Pancreas (tissue), 10 donors: ENCODE measurements around the gene PRR15L. TPM values are rescaled to one million over a fixed set of nuclear protein-coding genes. Genes with fewer than 3 reads are reported as not detected.

Experiments
- ATAC-seq, 4 donors: fragments of 200-7000 bp; cut with Tn5 transposase; one replicate each; pipeline versions ENCODE4 v1.8.0 to v1.9.1; 2020; ENCODE audit warnings: mild to moderate bottlenecking in 4 of 4, moderate library complexity in 4 of 4
- DNase-seq, 6 donors: peaks; one replicate each; pipeline ENCODE4 v3.0.0-alpha.2; 2020
- FAIRE-seq: peaks from 2 replicates; lab custom pipeline; 2012; peaks lifted over from hg19 to GRCh38; lab: Jason Lieb, UNC
- H3K27ac ChIP-seq, 4 donors: fragments of 200-600 bp; sonication (generic); 1 replicate in 3 of 4; 2 replicates in 1 of 4; pipeline versions ENCODE4 v1.5.0 to v1.8.0; 2020
- H3K27me3 ChIP-seq, 4 donors: fragments of 200-600 bp; one replicate each; pipeline ENCODE4 v1.8.0; 2021
- H3K36me3 ChIP-seq, 3 donors: fragments of 200-600 bp; sonication (generic) in 1 of 3; one replicate each; pipeline versions ENCODE4 v1.5.0 to v1.8.0; 2020 to 2021
- H3K4me1 ChIP-seq, 3 donors: fragments of 200-600 bp; one replicate each; pipeline ENCODE4 v1.8.0; 2021
- H3K4me3 ChIP-seq, 4 donors: fragments of 200-600 bp; sonication (generic) in 2 of 4; one replicate each; pipeline versions ENCODE4 v1.5.0 to v1.8.0; 2020 to 2021
- H3K9me3 ChIP-seq, 4 donors: fragments of 200-600 bp; one replicate each; pipeline ENCODE4 v1.8.0; 2021
- WGBS, 2 donors: extraction: QIAGEN DNeasy Blood & Tissue Kit; methylation state at CpG; one replicate each; pipeline ENCODE4 v1.1.7; 2013; 5-methylcytosine and 5-hydroxymethylcytosine counted together
- intact Hi-C, 3 donors: fragments of 100-400 bp; cut with DNase I; formaldehyde crosslinking; loops; one replicate each; pipeline versions ENCODE4 v1.11.1 to v1.14.2; 2022
- polyA plus RNA-seq, 2 donors: library from polyadenylated mRNA; stranded (reverse); fragments of 200-250 nt; gene quantifications; one replicate each; pipeline ENCODE4 v1.2.3, GENCODE V29; 2013
- total RNA-seq, 6 donors: library from RNA; stranded (reverse); fragmentation: NEBNext Ultra II Directional in 4 of 6; extraction: Animal tissue kit (Norgen Biotek cat#: 25700) in 4 of 6; gene quantifications; one replicate each; pipeline versions ENCODE4 v1.2.1 to v1.2.4, GENCODE V29; 2021 to 2023
- TF ChIP-seq, protein P1 (sequence below), 4 donors: fragments of 200-600 bp; sonication (generic) in 3 of 4; IDR thresholded peaks; one replicate each; pipeline versions ENCODE4 v1.5.0 to v1.8.0; 2021; ENCODE audit warnings: antibody characterized with exemption in 4 of 4
- donor health status: healthy with polysubstance abuse.
- donor health status: DM: no; HTN: no; CAD: no; lungs with moderate emphysema.
- donor health status: DM: no; HTN: no; CAD: no.
- donor health status: control.
- donor health status: control.
- donor health status: Bipolar disorder and iron deficiency.
- donor health status: DM: yes; HTN: yes; CAD: no.
- donor health status: DM: no; HTN: no; CAD: no.
- donor health status: DM: no; HTN: no; CAD: no.
- donor health status: DM: yes; HTN: yes; CAD: no.

PRR15L gene
- total and polyA plus RNA-seq, 8 donors, result 26.6 to 68.6 (median 49.8) TPM

- TF ChIP-seq, protein P1, sequence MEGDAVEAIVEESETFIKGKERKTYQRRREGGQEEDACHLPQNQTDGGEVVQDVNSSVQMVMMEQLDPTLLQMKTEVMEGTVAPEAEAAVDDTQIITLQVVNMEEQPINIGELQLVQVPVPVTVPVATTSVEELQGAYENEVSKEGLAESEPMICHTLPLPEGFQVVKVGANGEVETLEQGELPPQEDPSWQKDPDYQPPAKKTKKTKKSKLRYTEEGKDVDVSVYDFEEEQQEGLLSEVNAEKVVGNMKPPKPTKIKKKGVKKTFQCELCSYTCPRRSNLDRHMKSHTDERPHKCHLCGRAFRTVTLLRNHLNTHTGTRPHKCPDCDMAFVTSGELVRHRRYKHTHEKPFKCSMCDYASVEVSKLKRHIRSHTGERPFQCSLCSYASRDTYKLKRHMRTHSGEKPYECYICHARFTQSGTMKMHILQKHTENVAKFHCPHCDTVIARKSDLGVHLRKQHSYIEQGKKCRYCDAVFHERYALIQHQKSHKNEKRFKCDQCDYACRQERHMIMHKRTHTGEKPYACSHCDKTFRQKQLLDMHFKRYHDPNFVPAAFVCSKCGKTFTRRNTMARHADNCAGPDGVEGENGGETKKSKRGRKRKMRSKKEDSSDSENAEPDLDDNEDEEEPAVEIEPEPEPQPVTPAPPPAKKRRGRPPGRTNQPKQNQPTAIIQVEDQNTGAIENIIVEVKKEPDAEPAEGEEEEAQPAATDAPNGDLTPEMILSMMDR (IDR thresholded peaks at IDR 0.05), result peak; percentile 19 to 53 (median 36)
- Histone ChIP-seq H3K9me3 (no peaks in the 10 kb centered on the region), H3K4me1 (no peaks in the 10 kb centered on the region), H3K4me3 (no peak overlapping the region), H3K27ac (no peak overlapping the region), H3K36me3 (peaks cover 3 to 96% (median 75%) of the 10 kb centered on the region in 3 donors), H3K27me3 (no peaks in the 10 kb centered on the region)
- ATAC-seq (peak; percentile 50 to 77 (median 74)), DNase-seq (peak in 1 of 6 donors; percentile 55), FAIRE-seq (no peak)
- intact Hi-C loops, result loop anchor here in 1 of 3 donors (5.0 kb wide), 1 partner anchor 39 kb away; no protein-coding TSS in a partner anchor
- WGBS, 2 donors, result 39 to 43% methylated on average over 7 of the region's 7 CpGs
Observed at GRCh38 chr17:47978324-47978723, 20.6 kb upstream of the PRR15L start.

DNA sequence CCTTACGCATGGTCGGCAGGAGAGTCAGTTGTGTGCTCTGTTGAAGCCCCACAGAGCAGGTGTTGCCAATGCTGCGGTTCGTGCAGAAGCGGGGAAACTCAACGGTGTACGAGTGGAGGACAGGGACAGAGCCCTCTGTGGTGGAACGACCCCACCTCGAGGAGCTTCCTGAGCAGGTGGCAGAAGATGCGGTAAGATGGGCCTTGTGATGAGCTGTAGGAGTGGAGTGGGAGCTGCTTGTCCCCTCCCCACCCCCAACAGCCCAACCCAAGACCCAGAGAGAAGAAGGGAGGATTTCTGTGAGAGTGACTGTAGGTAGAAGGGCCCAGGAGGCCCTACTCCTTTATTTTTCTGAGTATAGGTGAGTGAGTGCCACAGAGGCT lies 18.1 kb upstream of the PRR15L start:
- Histone ChIP-seq H3K4me3 (no peak overlapping the region), H3K4me1 (peaks cover 0 to 7% (median 5%) of the 10 kb centered on the region in 3 donors), H3K9me3 (no peaks in the 10 kb centered on the region), H3K36me3 (peaks cover 3 to 72% (median 65%) of the 10 kb centered on the region in 3 donors), H3K27ac (no peak overlapping the region), H3K27me3 (no peaks in the 10 kb centered on the region)
- FAIRE-seq (no peak), ATAC-seq (no peak), DNase-seq (no peak)
- intact Hi-C loops, result loop anchor here in 1 of 3 donors (5.0 kb wide), 1 partner anchor 41 kb away; no protein-coding TSS in a partner anchor
- TF ChIP-seq, protein P1 (IDR thresholded peaks at IDR 0.05), result no peak
- 90 to 91% methylated on average over 10 of the region's 10 CpGs for WGBS, 2 donors

GRCh38 chr17:47975189-47975822 lies 17.6 kb upstream of the PRR15L start:
- no peak overlapping the region for H3K4me3 ChIP-seq
- no peak overlapping the region for H3K27ac ChIP-seq
- DNase-seq (no peak), FAIRE-seq (no peak), ATAC-seq (no peak)
- TF ChIP-seq, protein P1 (IDR thresholded peaks at IDR 0.05), result no peak
- no peaks in the 10 kb centered on the region for H3K9me3 ChIP-seq
- no peaks in the 10 kb centered on the region for H3K27me3 ChIP-seq
- peaks cover 3 to 67% (median 61%) of the 10 kb centered on the region in 3 donors for H3K36me3 ChIP-seq
- H3K4me1 ChIP-seq, result peaks cover 0 to 7% (median 6%) of the 10 kb centered on the region in 3 donors
- 82% methylated on average over 15 of the region's 15 CpGs for WGBS, 2 donors
- intact Hi-C loops, result loop anchor here in 1 of 3 donors (5.0 kb wide), 1 partner anchor 42 kb away; no protein-coding TSS in a partner anchor

- Histone ChIP-seq H3K27ac (no peak overlapping the region), H3K9me3 (no peaks in the 10 kb centered on the region), H3K4me3 (no peak overlapping the region), H3K4me1 (peaks cover under 1 to 13% (median 11%) of the 10 kb centered on the region in 3 donors), H3K36me3 (peaks cover 3 to 49% (median 44%) of the 10 kb centered on the region in 3 donors), H3K27me3 (no peaks in the 10 kb centered on the region)
- TF ChIP-seq, protein P1 (IDR thresholded peaks at IDR 0.05), result no peak
- FAIRE-seq (no peak), ATAC-seq (no peak), DNase-seq (no peak)
- 87 to 88% methylated on average over 8 of the region's 8 CpGs for WGBS, 2 donors
- intact Hi-C loops, result no loop called here
Observed at GRCh38 chr17:47973541-47973940, 15.9 kb upstream of the PRR15L start.
